ACC112 (cell line): Measurements from ENCODE around the gene HPSE2.

ENCODE experiments used
- H2AFZ ChIP-seq: fragments of 200-600 bp; sonication (generic); one replicate; pipeline ENCODE4 v1.6.0; 2017; ENCODE audit warnings: antibody characterized with exemption, low read length; ENCODE audit not compliant: unreplicated experiment
- H3K27ac ChIP-seq: fragments of 200-600 bp; sonication (generic); 2 replicates; pipeline ENCODE4 v1.5.1; 2014; ENCODE audit warnings: low read depth, mild to moderate bottlenecking, antibody characterized with exemption, low read length, moderate library complexity
- H3K27me3 ChIP-seq: fragments of 200-600 bp; sonication (generic); 2 replicates; pipeline ENCODE4 v1.6.1; 2014; ENCODE audit warnings: mild to moderate bottlenecking, antibody characterized with exemption, low read length, moderate library complexity, mixed read lengths; ENCODE audit not compliant: insufficient read depth
- H3K36me3 ChIP-seq: fragments of 200-600 bp; sonication (generic); 2 replicates; pipeline ENCODE4 v1.6.1; 2016; ENCODE audit warnings: mild to moderate bottlenecking, antibody characterized with exemption, low read length, moderate library complexity, mixed read lengths; ENCODE audit not compliant: insufficient read depth
- H3K4me1 ChIP-seq: fragments of 200-600 bp; sonication (generic); one replicate; pipeline ENCODE4 v1.6.1; 2016; ENCODE audit warnings: low read length, mixed read lengths; ENCODE audit not compliant: insufficient read depth, unreplicated experiment, control insufficient read depth
- H3K4me3 ChIP-seq: fragments of 200-600 bp; sonication (generic); 2 replicates; pipeline ENCODE4 v1.5.1; 2014; ENCODE audit warnings: mild to moderate bottlenecking, low read depth, low read length
- H3K79me2 ChIP-seq: fragments of 200-600 bp; sonication (generic); one replicate; pipeline ENCODE4 v1.6.0; 2016; ENCODE audit warnings: low read length; ENCODE audit not compliant: control insufficient read depth, unreplicated experiment, insufficient read depth

Gene HPSE2

DNA sequence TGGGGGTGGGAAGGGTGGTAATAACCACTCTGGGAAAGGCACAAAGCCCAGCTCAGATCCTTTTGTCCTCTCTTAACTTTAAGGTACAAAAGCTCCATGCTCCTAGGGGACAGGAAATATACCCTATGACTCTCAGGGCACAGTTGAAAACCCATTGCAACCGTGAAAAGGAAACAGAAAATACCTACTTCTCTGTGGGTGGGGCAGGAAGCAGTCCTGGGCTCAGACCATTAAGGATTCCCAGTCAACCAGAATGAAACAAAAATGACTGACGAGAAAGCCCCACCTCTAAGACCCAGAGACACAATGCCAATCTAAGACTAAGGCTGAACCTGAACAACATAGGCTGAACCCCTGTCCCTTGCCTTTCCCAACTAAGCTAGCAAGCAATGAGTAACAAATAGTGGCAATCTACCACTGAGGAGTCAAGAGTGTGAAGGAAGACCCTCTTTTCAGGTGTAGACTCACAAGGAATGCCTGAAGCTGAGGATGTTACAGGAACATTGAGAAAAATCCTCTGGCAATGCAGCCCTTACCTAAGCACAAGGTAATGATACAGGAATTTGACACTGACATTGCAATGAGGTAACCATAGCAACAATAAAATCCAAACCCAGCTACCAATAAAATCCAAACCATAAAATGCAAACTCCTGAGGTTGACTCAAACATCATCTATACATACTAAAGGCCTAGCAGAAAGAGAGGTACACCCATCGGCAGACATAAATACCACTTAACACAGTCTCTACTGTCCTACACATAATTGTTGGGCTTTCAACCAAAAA, 380.1 kb downstream of the HPSE2 start:
- Histone ChIP-seq H3K4me1 (no peaks in the 10 kb centered on the region), H3K27ac (no peak overlapping the region), H3K4me3 (no peak overlapping the region), H3K36me3 (no peaks in the 10 kb centered on the region), H3K27me3 (no peaks in the 10 kb centered on the region), H2AFZ (no peak overlapping the region), H3K79me2 (no peaks in the 10 kb centered on the region)

DNA sequence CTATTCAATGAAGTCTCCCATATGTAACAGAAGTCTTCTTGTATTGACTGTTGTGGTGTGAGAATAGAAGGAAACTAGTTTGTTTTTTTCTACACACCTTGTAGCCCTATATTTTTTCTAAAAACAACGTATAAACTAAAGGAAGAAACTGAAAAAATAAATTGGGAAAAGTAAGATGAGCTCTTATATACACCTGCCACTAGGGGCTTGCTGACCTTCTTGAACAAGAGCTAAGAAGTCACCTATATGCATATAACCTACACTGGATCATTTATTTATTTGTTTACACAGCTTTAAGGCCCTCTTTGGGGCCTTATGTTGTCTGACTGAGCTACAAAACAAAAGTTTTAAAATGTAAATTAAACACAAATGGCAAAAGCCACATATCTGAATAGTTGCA, 383.0 kb downstream of the HPSE2 start:
- H3K27ac ChIP-seq = no peak overlapping the region
- H3K36me3 ChIP-seq = no peaks in the 10 kb centered on the region
- no peak overlapping the region for H2AFZ ChIP-seq
- no peaks in the 10 kb centered on the region for H3K79me2 ChIP-seq
- no peak overlapping the region for H3K4me3 ChIP-seq
- no peaks in the 10 kb centered on the region for H3K27me3 ChIP-seq
- H3K4me1 ChIP-seq = no peaks in the 10 kb centered on the region

DNA sequence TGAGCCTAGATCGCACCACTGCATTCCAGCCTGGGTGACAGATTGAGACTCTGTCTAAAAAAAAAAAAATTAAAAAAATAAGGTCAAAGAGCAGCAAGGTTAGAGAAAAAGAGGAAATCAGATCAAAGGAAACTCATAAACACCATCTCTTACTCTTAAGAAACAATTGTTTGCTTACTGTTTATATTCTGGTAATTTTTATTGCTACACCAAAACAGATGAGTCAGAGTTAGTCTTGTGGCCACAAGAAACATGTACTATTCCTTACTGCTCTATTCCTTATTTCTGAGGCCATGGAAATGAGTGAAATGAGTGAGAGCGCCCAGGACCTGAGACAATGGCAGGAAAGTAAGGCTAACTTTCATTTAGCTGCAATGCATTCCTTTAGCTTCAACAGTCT, 387.3 kb downstream of the HPSE2 start:
- Histone ChIP-seq H3K79me2 (no peaks in the 10 kb centered on the region), H3K27ac (no peak overlapping the region), H3K4me3 (no peak overlapping the region), H3K27me3 (no peaks in the 10 kb centered on the region), H3K4me1 (no peaks in the 10 kb centered on the region), H2AFZ (no peak overlapping the region), H3K36me3 (no peaks in the 10 kb centered on the region)

DNA sequence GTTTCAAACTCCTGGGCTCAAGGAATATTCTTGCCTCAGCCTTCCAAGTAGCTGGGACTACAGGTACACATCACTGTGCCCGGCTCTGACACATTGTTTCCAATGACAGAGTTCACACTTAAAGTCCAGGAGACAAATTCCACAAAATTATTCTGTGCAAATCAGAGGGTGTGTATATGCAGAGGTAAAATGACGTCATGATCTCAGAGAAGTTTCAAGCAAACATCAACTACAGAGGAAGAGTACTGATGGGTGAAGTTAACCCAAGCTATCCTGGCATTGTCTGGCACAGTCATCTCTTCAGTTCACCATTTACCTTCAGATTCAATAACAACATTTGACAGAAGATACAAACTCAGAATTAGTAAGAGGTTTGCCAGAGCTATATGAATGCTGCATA, 388.9 kb downstream of the HPSE2 start:
- H3K4me1 ChIP-seq = no peaks in the 10 kb centered on the region
- no peaks in the 10 kb centered on the region for H3K36me3 ChIP-seq
- H3K27ac ChIP-seq = no peak overlapping the region
- no peaks in the 10 kb centered on the region for H3K27me3 ChIP-seq
- H3K79me2 ChIP-seq = no peaks in the 10 kb centered on the region
- no peak overlapping the region for H3K4me3 ChIP-seq
- H2AFZ ChIP-seq = no peak overlapping the region

DNA sequence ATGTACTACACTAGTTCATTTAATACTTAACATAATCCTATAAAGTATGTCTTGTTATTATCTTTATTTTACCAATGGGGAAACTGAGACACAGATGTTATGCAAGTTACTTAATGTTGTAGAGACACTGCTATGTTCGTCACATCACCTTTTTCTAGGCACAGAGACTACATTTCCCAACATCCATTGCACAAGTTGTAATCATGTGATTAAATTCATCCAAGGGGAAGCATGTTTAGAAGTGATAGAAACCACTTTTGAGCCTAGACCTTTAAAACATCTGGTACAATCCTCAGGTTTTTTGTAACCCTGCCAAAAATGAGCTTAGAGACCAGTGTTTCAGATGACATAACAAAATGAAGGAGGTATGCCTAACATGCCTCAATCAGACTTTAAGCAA, 402.1 kb downstream of the HPSE2 start:
- H3K27ac ChIP-seq = no peak overlapping the region
- H3K4me3 ChIP-seq = no peak overlapping the region
- no peak overlapping the region for H2AFZ ChIP-seq
- H3K36me3 ChIP-seq = no peaks in the 10 kb centered on the region
- H3K4me1 ChIP-seq = no peaks in the 10 kb centered on the region
- H3K27me3 ChIP-seq = no peaks in the 10 kb centered on the region
- no peaks in the 10 kb centered on the region for H3K79me2 ChIP-seq

DNA sequence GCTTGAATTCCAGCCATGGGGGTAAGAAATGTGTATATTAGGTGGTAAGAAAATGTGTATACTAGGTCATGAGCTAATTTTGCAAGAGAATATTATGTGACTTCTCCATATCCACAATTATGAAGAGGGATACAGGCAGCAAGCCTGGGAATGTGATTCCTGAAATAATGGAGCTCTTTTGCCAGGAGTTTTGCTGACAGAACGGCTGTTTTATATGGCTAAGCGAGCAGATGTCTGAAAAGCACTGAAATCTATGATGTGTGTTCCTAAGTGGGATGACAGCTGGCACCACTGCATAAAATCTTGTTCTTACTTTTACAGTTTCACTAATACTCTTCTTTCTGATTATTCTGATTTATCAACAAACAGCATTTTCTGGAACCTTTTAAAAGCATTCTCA, 402.9 kb downstream of the HPSE2 start:
- no peaks in the 10 kb centered on the region for H3K27me3 ChIP-seq

DNA sequence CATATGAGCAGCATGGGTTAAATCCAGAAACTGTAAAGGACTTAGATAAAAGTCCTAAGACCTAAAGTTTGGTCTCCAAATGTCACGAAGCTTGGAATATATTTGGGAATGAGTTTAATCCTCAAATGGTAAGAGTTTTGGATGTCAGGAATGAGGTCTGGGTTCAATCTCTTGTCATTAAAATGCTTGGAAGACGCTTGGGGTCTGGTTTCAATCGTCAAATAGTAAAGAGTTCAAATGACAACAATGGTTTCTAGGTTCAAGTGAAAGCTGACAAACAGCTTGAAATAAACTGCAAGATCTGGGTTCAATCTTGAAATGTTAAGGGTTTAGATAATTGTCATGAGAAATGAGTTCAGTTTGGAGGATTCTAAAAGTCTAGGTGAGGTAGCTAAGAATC, 403.5 kb downstream of the HPSE2 start:
- Histone ChIP-seq H2AFZ (no peak overlapping the region), H3K27ac (no peak overlapping the region), H3K79me2 (no peaks in the 10 kb centered on the region), H3K36me3 (no peaks in the 10 kb centered on the region), H3K4me3 (no peak overlapping the region), H3K27me3 (no peaks in the 10 kb centered on the region), H3K4me1 (no peaks in the 10 kb centered on the region)

More for the DNA sequence above, 402.9 kb downstream of the HPSE2 start:
- Histone ChIP-seq H3K4me3 (no peak overlapping the region), H3K79me2 (no peaks in the 10 kb centered on the region), H3K27ac (no peak overlapping the region), H3K36me3 (no peaks in the 10 kb centered on the region), H3K4me1 (no peaks in the 10 kb centered on the region), H2AFZ (no peak overlapping the region)

DNA sequence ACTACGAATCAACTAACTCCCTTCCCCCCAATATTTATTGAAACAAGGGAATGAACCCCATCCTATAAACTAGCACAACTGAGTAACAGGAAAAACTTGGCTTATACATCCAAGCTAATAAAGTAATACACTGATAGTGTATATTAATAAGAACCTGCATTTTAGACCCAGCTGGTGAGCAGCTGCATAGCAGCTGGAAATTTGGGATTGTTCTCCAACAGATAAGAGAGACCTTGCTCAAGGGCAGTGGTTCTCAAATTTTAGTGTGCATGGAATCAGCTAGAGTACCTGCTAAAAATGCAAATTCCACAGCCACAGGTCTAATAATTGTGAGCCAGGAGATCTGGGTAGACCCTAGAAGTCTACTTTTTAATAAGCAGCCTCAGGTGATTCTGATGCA, 404.3 kb downstream of the HPSE2 start:
- Histone ChIP-seq H3K27me3 (no peaks in the 10 kb centered on the region), H2AFZ (no peak overlapping the region), H3K79me2 (no peaks in the 10 kb centered on the region), H3K27ac (no peak overlapping the region), H3K4me3 (no peak overlapping the region), H3K4me1 (no peaks in the 10 kb centered on the region), H3K36me3 (no peaks in the 10 kb centered on the region)

DNA sequence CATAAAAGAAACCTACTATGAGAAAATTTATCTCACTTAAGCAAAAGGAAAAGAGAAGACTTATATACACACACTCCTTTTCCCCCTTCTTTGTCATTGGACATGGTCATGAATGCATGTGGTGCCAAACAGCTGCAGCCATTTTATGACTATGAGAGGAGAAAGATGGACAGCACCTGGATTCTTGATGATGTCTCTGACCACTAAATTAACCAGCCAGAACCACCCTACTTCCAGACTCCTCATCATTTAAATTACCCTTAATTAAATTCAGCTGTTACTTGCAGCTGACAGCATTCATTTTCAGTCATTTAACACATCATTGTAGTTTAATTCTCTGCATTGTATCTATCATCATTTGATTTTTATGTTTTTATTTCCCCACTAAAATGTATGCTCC, 409.9 kb downstream of the HPSE2 start:
- H3K4me3 ChIP-seq = no peak overlapping the region
- no peak overlapping the region for H3K27ac ChIP-seq
- H2AFZ ChIP-seq = no peak overlapping the region
- no peaks in the 10 kb centered on the region for H3K4me1 ChIP-seq
- no peaks in the 10 kb centered on the region for H3K79me2 ChIP-seq
- no peaks in the 10 kb centered on the region for H3K36me3 ChIP-seq
- H3K27me3 ChIP-seq = no peaks in the 10 kb centered on the region

DNA sequence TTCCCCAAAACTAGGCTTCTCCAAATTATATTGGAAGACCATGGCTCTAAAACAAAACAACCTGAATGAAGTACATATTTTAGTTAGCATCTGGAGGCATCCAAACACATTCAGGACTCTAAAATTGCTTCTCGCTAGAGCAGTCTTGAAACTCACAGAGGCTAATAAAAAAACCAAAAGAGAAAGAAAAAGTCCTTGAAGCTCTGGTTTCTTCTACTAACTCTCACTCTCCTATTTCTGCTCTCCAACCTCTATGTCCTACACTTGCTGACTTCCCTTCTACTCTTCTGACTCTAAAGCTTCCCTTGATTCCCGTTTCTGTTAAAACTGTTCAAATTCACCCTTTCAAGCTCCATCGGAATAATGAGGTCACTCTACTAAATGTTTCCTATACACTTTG, 418.3 kb downstream of the HPSE2 start:
- Histone ChIP-seq H2AFZ (no peak overlapping the region), H3K4me1 (no peaks in the 10 kb centered on the region), H3K27me3 (no peaks in the 10 kb centered on the region), H3K36me3 (no peaks in the 10 kb centered on the region), H3K79me2 (no peaks in the 10 kb centered on the region), H3K27ac (no peak overlapping the region), H3K4me3 (no peak overlapping the region)

DNA sequence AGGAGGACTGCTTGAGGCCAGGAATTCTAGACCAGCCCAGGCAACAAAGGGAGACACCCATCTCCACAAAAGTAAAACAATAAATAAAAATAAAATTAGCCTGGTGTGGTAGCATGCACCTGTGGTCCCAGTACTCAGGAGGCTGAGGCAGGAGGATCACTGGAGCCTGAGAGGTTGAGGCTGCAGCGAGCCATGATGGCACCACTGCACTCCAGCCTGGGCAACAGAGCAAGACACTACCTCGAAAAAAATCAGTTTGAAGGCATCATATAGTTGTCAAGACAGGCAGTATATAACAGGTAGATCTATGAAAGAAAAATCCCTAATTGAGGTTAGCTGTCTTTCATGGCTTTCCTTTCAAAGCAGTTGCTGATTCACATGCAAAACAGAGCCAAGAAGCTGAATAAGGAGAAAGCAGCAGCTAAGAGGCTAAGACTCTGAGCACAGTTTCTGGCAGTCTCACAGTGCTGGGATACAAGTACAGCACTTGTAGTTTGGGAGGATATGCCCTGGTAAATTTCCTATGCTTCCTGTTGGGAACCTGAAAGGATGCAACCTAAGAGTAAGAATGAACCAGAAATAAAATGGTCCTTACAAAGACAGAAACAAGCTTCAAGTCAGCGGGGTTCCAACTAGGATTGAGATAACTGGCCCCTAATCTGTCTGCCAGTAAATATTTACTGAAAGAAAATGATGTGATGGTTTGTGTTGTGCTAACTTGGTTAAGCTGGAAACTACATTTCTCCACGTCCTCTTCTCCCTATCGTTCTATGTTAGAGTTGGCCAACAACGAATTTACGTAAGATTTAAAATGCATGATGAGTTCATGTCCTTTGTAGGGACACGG, 420.4 kb downstream of the HPSE2 start:
- H2AFZ ChIP-seq = no peak overlapping the region
- no peaks in the 10 kb centered on the region for H3K36me3 ChIP-seq
- H3K4me3 ChIP-seq = no peak overlapping the region

More for the DNA sequence above, 420.4 kb downstream of the HPSE2 start:
- no peaks in the 10 kb centered on the region for H3K27me3 ChIP-seq
- H3K79me2 ChIP-seq = no peaks in the 10 kb centered on the region
- no peak overlapping the region for H3K27ac ChIP-seq
- no peaks in the 10 kb centered on the region for H3K4me1 ChIP-seq
